GM19239 (cell line): ENCODE data around the gene NFIA.

ENCODE experiments used
- DNase-seq: peaks from one replicate; pipeline ENCODE4 v3.0.0; 2011; ENCODE audit warnings: low spot score; ENCODE audit not compliant: insufficient read length
- FAIRE-seq: peaks from 2 replicates; lab custom pipeline; 2011; peaks lifted over from hg19 to GRCh38; lab: Jason Lieb, UNC

NFIA gene

DNA sequence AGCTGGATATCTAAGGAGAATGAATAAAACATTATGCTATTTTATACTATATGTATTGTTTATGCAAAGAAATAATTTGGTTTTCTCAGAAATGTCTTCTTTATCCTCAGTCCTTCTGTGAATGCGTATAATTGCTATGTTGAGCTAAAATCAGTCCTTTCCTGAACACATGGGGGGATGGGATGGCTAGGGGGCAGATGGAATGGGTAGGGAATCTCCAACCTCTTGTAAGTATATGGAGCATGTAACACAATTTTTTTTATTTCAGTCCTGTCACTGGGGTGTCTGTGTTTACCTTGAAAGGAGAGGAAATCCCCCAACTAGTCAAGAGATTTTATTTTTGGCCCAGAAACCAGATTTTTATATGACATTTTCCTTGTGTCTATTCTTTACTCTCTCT is 291.8 kb downstream of the NFIA start:
- FAIRE-seq (no peak), DNase-seq (no peak)

DNA sequence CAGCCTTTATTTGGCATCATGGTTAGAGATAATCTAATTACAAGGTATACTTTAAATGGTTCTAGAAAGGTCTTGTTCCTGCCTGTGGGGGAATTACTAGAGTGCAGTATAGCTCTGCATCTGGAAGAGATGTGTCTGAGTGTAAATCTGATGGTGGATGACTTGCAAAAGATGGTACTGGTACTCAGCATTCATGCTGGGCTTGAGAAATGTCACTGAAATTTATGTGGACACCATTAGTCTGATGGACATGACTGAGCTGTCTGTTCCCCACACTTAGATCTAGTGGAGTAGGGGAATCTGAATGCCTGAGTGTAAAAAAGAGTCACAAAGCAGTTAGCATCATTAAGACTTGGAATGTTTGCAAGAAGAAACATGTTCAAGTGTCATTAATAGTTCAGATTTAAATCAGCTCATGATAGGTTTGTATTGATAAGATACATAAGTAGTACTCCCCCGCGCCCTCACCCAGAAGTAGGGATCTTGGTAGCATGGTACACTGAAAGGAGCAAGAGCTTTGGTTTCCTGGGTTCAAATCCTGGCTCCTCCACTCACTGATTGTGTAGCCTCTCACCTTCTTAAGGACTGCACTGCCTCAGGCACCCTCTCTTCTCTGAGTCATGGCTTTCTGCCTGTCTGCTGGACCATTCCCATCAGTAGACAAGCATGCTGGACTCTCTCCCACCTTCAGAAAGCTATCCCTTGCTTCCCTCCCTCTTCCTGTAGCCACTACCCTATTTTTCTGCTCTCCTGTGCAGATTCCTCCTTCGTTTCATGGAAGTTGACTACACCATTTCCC is 292.9 kb downstream of the NFIA start:
- FAIRE-seq = no peak

DNA sequence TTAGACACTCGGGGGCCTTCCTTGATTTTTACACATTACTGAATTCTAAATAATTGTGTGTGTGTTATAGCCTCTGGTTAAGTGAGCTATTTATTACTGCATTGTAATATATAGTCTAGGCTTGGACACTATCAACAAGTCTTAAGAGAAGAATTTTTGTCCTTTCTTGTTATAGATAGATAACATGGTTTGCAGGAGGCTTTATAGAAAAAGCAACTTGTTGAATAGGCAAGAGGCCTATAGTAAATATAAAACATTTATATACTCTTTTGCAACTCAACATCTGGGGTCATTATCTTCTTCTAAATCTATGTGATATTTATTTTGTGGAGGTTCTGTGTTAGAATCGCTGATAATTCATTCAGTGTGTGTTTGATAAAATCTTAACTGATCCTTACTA is 293.8 kb downstream of the NFIA start:
- no peak for FAIRE-seq

More for the DNA sequence above, 292.9 kb downstream of the NFIA start:
- DNase-seq = no peak

DNA sequence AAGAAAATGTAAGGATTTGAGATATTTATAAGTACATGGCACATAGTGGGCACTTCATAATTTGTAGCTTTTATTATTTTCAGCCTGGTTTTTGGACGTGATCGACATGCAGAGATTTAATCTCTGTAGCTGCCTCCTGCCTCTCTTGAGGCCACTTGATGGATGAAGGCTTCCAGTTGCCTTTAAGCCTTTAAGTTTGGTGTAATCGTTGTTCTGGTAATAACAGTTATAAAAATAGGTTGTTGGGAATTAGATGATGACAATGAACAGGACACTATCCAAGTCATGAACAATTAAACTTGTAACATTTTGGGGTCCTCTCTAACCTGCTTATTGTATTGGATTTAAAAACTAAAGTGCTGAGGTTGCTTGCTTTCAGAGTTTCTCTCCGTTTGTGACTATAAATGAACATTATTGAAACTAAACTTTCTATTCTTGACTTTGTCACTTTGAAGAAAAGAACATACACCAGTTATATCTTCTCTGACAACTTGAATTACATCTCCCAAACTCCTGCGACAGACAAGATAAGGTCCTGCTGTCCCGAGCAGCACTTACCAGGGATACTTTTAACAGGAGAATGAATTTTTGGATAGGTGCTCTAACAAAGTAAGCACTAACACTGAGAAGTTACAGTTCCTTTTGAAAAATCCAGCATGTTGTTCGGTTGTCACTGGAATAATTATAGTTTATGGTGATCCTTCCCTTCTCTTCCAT is 295.0 kb downstream of the NFIA start:
- no peak for FAIRE-seq
- DNase-seq = no peak

More for the DNA sequence above, 293.8 kb downstream of the NFIA start:
- DNase-seq = no peak

DNA sequence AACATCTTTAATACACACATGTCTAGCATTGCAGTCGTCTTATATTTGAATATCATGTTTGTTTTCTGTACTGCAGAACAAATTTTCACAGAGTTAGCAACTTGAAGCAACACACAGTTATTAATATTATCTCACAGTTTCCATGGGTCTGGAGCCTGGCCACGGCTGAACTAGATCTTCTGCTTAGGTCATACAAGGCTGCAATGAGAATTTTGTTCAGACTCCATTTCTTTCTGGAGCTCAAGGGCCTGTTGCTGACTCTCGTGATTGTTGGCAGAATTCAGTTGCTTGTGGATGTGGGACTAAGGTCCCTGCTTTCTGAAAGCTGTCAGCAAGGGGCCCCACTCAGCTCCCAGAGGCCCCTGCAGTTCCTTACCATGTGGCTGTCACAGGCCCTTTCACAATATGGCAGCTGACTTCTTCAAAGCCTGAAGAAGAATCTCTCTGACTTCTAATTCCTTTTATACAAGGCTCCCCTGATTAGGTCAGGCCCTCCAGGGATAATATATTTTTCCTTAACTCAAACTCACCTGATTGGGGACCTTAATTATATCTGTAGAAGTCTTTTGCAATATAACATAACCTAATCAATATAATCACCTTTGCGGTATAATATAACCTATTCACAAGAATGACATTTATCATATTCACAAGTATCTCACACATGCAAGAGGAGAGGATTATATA is 296.3 kb downstream of the NFIA start:
- DNase-seq (no peak), FAIRE-seq (no peak)

DNA sequence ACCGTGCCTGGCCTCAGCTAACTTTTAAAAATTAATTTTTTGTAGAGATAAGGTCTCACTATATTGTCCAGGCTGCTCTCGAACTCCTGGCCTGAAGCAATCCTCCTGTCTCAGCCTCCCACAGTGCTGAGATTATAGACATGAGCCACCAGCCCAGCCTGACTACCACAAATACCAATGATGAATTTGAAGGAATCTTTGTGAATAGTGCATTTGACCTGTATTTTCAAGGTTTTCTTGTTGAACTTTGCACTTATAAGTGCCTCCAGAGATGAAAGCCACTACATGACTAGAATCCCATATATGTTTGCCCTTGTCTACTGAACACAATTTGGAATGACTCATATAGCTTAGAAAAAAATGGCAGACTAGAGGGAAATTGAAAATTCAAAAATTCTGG is 297.3 kb downstream of the NFIA start:
- DNase-seq = no peak
- no peak for FAIRE-seq

DNA sequence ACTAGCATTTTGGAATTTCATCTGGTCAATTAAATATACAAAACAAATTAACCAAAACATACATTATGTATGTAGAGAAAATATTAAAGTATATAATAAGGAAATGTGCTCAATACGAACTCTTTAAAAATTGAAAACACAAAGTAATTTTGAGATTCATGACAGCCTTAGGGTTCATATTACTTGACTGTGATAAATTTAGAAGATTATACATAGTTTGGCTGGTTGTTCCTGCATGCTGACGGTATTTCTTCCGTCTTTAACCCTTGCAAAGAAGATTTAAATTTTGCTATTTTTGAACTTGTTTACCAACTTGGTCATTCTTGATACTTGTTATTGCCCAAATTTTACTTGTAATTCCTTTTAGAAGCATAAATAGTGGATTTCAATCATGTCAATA is 298.2 kb downstream of the NFIA start:
- FAIRE-seq (no peak), DNase-seq (no peak)

DNA sequence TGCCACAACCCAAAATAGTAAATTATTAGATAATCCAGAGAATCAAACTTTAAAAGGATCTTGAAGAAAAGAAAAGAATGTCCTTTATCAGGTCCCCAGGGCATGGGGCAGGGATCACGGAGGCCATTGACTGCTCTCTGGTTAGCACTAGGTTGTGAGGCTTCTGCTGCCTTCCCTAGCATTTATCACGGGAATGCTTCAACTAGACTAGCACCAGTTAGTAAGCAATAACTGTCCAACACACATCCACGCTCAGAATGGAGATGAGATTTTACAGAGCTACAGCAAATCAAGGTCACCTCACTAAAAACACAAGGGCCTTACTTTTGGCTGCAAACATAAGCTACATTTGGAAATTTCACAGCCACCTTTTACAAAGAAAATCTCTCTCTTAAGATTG is 304.0 kb downstream of the NFIA start:
- FAIRE-seq = no peak
- DNase-seq = no peak

DNA sequence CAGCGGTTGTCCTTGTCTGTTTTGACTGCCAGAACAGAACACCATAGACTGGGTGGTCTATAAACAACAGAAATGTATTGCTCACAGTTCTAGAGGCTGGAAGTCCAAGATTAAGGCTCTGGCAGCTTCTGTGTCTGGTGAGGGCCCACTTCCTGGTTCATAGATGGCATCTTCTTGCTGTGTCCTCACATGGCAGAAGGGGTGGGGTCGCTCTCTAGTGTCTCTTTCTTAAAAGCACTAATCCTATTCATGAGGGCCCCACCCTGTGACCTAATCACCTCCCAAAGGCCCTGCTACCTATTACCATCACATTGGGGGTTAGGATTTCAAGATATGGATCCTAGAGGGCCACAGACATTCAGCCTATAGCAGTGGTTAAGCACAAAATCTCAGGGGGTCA is 304.4 kb downstream of the NFIA start:
- no peak for DNase-seq
- no peak for FAIRE-seq

DNA sequence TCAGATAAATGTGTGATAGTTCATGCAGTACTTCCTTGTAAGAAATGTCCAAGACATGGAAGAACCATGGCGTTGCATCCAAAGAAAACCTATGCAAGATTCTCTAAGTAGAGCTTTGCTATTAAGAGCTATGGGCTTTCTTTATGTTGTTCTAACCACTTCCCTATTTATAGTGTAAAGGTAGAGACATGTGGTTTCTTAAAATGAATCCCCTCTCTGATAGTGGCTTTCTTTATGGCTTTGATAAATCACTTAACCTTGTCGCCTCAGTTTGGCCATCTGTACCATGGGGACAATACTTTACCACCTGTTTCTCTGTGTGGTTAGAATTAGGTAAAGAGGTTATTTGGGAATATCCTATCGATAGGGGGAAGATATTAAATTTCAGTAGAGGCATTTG is 305.5 kb downstream of the NFIA start:
- FAIRE-seq = no peak
- DNase-seq = no peak

DNA sequence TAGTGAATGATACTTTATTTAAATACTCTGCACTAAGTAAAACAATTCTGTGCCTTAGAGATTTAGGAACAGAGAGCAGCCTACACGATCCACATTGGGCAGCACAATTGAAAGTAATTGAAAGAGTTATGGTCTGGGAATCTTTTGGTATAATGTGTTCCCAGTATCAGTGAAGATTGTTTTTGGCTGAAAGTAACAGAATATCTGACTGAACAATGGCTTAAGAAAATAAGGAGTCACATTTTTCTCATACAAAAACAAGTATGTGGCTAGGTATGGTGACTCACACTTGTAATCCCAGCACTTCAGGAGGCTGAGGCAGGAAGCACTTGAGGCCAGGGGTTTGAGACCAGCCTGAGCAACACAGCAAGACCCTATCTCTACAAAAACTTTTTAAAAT is 306.2 kb downstream of the NFIA start:
- DNase-seq (no peak), FAIRE-seq (no peak)

DNA sequence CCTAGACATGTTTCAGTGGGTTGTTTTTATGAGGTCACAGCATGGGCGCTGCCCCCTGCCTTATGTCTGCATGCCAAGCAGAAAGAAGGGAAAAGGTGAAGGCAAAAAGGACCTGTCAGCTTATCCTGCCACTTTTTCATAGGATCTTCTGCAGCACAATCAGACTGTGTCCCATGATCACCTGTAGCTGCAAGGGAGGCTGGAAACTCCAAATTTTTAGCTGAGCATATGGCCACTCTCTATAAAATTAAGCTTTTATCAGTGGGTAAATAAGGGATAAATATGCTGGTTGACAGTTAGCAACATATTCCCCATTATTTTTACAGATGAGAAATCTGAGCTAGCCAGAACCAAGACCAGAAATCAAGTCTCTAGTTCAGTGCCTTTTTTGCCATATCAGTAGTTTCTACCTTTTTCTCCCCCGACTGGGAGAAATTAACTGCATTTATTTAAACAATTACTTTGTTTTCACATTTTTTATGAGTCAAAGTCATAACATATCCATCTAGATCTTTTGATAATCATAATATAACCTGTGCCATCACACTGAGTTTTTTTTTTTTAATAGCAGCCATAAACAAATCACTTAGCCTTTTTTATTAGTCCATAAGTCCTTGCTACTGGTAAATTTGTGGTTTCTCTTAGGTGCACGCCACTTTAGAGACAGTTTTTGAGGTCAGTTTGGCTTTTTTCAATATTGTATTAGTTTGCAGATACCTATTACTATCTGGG is 307.0 kb downstream of the NFIA start:
- no peak for FAIRE-seq

DNA sequence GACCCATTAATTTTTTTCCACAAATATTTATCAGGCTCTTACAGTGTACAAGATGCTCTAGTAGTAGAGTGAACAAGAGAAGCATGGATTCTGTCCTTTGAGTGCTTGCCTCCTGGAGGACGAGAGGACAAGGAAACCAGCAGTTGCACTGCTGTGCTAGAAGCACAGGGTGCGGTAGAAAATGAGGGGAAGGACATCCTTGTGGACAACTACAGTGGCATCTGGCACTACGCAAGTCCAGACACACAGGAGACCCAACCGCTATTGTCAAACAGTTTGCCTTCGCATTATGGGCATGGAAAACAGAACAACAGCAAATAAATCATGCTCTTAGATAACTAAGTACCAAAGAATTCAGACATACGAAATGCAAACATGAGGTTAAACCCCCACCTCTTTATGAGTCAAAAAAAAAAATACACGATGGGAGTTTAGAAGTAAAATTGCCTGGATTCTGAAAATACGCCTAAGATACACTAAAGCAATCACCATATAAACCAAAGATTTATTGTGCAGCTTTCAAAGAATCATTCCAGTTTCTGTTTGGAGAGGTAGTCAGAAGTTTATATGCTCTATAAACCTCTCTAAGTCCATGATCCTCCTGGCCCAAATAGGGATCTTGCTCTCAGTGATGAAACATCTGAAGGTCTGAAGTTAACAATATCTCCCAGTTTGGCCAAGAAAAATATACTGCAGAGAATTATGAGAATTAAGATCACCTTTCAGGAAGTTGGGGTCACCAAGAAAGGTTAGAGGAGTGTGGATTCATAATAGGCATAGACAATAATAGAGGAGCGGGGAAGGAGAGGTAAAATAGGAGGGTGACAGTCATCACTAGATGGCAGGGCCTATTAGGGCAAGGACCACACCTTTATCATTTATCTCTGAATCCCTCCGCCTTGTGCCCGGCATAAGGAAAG is 307.8 kb downstream of the NFIA start:
- FAIRE-seq = no peak

More for the DNA sequence above, 307.0 kb downstream of the NFIA start:
- no peak for DNase-seq

DNA sequence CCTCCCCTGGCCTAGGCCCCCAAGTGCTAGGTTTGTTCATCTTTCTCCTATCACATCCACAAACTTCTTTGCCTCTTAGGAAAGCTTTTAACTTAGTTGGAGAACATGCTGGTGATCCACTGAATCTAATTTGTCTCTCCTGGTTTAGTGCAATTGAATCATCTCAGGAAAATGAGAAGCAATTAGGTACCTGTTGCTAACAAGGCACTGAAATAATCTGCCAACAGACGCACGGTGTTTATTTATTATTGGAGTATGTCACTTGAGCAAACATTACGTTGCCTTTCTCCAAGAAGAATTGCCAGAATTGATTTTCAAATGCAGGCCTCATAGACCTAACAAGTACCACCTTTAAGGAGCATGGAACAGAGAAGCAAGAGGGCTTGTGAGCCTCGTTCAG is 309.4 kb downstream of the NFIA start:
- FAIRE-seq (no peak), DNase-seq (no peak)

More for the DNA sequence above, 307.8 kb downstream of the NFIA start:
- no peak for DNase-seq

DNA sequence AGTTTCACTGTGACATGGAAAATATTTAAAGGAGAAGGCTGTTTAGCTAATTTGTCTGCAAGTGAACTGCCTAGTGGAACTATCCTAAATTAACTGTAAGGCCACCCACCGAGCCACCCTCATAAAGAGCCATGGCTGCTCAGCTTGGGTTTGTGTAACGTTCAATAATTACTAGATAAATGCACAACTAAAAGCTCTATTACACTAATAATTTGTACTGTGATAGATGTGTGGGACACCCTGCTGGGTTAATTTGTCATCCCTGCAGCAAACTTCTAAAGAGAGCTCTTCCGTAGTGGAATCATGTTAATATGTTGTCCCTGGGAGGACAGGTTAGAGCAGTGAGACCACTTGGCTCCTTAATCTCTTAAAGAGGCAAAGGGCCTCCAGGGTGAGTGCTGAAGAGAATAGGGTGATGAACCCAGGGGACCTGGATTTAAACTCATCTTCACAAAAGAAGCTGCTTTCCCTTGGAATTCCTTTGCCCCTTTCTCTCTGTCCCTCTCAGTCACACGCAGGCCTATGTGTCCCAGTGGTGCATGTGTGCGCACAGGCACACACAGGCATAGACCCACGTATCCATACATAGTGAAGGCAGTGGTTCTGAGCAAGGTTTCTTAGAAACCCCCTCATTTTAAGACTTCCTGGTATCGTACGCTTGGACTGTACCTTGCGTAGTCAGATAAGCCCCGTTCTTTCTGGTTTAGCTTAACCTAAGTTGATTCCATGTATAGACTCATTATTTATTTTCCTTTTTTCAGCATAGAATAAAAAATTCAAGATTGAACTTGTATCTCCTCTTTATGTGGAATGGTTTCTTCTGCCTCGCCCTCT is 310.3 kb downstream of the NFIA start:
- DNase-seq (no peak), FAIRE-seq (no peak)

DNA sequence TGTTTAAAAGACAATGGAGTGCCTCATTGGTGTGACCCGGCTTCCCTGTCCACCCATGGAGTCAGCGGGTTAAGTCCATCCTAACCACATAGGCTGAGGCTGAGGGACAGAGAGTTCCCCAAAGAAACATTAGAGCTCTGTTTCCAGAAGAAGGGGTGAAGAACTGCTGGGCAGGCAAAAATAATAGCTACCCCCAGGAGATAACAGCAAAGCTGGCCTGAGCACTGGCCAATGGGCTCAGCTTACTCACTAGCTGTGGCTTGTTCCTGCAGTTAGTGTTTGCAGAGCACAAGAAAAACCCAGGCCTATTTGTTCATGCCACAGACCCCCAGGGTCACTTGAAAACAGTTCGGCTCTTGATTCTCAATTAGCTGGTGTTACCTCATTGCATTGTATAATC is 311.2 kb downstream of the NFIA start:
- no peak for FAIRE-seq
- no peak for DNase-seq

DNA sequence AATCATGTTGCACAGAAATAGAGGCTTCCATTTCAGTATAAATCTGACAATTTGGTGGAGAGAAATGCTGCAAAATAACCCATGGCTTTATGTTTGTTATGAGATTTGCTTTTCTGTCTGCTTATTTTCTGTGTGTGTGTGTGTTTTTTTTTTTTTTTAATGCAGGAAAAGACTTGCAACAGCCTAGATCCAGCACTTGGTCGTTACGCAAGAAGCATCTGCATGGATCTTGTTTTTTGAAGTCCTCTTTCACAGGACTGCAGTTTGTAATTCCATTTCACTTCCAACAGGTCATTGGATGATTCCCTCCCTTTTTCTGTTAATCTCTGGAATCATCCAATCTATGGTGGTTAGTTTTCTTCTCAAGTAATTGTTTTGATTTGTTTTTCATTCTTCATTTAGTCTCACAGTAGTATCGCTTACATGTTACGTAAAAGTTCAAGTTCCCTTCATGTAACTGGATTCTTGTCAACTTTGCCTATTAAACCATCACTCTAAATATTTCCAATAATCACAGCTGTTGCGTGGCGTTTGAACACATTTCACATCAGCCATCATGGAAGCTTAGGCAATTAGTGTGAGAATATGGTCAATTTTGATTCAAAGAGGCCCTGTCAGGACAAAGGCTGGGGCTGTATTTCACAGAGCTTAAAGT is 312.9 kb downstream of the NFIA start:
- no peak for FAIRE-seq
- DNase-seq = no peak

DNA sequence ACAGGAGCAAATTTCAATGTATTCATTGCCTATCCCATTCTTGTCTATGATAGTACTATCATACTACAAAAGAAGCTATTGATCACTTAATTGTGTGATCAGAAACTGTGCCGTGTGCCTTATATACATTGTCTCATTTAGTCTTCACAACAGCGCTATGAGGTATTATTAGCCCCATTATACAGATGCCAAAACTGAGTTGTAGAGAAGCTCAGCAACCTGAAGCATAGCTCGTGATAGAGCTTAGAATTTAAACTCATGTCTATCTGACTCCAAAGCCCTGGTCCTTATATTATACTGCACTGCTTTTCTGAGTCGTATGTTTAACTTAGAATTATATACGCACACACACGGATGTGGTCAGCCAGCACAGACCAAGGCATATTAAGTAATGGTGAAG is 315.1 kb downstream of the NFIA start:
- FAIRE-seq (no peak), DNase-seq (no peak)
